Embryonic facial prominence (tissue), 1 donor: Measurements from ENCODE around the gene CRYBB1.

Source experiments
- DNase-seq: peaks from one replicate; pipeline ENCODE4 v3.0.0-alpha.2; 2016; ENCODE audit errors: extremely low spot score

CRYBB1 gene

DNA sequence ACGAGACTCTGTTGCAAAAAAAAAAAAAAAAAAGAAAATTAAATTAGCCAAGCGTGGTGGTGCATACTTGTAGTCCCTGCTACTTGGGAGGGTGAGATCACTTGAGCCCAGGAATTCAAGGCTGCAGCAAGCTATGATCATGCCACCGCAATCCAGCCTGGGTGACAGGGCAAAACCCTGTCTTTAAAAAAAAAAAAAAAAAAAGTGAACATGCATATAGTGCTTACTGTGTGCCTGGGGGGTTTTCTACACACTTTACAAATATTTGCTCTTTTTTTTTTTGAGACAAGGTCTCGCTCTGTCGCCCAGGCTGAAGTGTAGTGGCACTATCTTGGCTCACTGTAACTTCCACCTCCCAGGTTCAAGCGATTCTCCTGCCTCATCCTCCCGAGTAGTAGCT, 40.7 kb downstream of the CRYBB1 start:
- DNase-seq = no peak

DNA sequence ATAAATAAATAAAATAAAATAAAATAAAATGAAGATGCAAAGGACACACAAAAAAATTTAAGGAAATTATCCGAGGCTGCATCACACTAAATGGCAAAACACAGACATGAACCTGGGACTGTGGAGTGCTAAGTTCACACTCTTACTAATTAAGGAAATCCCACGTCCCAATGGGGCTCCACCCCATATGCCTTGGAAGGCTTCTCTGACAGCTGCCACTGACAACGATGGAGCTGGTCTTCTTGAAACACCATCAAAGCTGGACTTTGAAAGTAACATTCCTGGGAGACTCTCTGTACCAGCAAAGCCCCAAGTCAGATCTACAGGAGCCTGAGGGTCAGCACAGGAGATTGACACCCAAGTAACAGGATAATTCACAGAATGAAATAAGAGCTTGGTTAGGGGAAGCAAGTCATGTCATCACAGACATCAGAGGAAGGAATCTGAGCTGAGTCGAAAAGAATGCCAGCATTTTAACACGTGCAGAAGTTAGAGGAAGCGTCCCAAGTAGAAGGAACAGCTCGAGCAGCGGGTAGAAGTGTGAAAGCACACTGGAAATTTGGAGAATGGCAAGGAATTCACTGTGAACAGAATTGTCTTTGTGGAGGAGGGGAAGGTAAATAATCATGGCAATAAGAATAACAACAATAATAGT, 41.7 kb downstream of the CRYBB1 start:
- DNase-seq = no peak

DNA sequence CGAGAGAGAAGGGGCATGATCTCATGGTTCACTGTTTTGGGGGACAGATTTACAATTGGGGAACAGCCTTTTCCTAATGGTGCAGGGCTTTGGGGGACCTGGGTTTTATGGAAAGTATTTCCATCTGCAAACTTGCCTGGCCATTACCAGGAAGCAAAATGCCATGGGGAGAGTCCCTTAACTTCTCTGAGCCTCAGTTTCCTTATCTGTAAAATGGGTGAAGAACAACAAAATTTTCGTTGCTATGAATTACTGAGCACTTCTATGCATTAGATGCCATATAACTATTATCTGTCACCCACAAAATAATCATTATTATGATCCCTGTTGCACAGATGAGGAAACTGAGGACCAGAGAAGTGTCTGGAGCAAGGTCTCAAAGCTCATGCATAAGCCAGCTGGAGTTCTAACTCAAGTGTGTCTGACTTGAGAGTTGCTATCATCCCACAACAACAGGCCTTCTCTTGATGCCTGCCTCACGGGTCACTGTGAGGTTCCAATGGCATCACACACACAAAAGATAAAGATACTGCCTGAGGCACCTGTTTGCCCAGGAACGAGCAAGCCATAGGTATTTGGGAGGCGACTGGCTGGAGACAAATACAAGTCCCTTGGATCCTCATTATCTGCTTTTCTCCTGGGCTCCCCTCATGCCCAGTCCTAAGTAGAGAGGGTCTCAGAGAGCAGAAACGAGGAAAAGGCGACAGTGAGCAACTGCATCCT, 43.7 kb downstream of the CRYBB1 start:
- DNase-seq = no peak

DNA sequence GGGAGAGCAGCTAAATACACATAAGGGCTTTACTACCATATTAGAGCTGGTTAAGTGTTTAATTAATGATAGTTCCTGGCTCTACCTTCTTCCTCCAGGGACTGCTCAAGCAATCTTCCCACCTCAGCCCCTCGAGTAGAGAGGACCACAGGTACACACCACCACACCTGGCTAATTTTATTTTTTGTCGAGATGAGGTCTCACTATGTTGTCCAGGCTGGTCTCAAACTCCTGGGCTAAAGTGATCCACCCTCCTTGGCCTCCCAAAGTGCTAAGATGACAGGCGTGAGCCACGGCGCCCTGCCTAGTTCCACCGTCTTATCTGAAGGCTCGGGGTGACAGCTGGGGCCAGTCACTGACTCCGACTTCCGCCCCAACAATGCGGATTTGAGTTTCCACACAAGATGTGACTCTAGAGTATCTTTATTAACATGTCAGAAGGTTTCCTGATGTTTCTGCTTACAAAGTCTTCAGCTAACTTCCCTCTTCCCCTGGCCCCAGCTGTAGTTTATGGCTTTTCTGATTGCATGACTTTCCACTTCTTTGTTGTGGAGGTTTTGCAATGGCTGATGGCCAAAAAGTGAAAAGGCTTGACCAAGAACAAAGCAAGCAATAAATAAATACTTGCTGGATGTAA, 44.7 kb downstream of the CRYBB1 start:
- no peak for DNase-seq

DNA sequence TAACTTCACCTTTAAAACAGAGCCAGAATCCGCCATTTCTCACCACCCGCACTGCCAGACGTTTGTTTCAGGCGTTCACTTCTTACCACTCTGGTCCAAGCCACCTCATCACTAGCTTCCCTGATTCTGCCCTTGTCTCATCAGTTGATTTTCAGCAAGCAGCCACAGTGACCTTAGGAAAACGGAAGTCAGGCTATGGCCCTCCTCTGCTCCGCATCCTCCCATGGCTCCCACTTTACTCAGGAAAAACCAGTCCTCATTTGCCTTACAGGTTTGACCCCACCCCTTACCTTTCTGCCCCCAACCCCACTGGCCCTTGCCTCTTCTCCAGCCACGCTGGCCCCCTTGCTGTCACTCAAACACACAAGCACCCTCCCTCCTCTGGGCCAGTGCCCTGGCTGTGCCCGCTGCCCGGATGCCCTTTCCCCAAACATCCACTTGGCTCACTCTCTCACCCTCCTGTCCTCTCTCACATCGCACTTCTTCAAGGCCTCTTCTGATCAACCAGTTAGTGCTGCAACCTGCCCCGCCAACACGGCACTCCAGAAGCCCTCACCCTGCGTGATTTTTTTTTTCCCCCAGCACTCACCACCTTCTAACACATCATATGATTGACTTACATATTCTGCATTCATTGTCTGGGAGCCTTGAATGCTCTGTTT, 46.8 kb downstream of the CRYBB1 start:
- no peak for DNase-seq

DNA sequence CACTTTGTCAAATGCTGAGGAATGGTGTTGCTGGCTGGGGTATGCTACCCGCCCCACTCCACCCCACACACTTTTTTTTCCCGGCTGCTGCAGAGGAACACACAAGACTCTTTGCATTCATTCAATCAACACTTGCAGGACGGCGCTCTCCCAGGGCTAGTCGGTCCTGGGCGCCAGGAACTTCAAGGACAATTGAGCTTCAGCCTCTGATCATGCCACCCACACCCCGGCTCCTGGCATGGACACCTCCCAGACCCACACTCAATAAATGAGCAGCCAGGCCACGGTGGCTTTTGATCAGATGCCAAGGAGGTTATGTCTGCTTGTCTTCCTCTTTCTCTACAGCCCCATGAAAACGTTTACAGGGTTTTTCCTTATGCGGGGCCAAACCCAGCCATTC, 47.7 kb downstream of the CRYBB1 start:
- DNase-seq = no peak

DNA sequence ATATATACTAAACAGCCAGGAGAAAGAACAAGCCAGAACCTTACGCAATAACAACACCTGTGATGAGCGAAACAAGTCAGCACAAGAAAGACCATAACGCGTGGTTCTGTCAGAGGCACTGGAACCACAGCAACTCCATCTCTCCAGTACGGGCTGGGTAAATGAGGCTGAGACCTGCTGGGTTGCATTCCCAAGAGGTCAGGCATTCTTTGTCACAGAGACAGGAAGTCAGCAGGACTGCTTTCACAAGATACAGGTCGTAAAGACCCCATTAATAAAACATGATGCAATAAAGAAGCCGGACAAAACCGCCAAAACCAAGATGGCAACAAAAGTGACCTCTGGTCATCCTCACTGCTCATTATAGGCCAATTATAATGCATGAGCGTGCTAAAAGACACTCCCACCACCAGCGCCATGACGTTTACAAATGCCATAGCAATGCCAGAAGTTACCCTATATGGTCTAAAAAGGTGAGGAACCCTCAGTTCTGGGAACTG, 49.6 kb downstream of the CRYBB1 start:
- no peak for DNase-seq

DNA sequence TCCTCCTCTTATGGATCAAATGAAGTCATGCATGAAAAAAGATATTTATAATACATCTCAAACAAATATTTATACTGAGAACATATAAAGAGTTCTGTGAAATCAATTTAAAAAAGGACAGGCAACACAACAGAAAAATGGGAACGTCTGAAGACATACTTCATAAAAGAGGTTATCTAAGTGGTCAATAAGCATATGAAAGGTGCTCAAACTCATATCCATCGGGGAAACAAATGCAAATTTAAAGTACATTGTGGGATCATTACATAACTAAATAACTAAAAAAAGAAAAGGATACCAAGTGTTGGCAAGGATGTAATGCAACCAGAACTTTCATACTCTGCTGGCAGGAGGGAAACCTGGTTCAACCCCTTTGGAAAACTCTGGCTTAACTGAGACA, 50.2 kb downstream of the CRYBB1 start:
- DNase-seq = no peak

DNA sequence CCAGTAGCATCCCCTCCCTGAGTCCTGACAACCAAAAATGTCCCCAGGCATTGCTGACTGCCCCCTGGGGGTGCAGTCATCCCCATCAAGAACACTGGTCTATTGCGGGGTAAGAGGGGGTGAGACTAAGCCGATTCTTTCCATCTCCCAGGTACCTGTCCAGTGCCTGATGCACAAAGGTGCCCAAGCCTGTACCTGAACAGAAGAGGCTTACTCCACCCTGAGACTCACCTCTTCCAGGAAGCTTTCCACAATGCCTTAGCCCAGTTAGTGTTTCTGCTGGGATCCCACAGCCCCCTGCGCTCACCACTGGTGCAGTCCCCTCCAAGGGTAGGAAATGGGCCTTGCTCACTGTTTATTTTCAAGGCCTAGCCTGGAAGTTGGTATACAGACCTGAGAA, 50.8 kb downstream of the CRYBB1 start:
- no peak for DNase-seq

DNA sequence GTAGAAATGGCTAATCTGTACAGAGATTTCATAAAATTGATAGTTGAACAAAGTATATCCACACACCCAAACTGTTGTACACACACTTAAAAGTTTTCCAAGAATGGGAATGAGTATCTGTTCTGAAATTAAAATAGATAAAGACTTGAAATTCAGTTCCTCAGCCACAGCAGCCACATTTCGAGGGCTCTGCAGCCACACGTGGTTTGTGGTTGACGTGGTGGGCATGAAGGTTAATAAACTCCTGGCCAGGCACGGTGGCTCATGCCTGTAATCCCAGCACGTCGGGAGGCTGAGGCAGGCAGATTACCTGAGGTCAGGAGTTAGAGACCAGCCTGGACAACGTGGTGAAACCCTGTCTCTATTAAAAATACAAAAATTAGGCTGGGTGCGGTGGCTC, 51.9 kb downstream of the CRYBB1 start:
- DNase-seq = no peak

DNA sequence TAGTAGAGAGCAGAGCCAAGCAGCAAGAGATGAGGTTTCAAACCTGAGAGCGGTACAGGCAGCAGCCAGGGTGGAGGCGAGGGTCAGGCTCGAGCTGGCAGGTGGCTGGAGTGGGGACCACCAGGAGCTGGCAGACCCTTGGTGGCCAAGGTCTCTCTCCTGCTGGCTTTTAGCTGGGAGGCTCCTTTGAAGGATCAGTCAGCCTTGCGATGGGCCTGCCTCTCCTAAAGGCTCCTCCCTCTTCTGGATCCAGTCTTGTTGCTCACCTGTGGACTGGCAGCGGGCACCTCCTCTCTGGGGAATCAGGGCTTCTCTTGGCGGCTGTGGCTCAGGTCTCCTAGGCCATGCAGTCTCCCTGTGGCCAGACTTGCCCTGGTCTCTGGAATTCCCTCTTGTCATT, 52.6 kb downstream of the CRYBB1 start:
- no peak for DNase-seq

DNA sequence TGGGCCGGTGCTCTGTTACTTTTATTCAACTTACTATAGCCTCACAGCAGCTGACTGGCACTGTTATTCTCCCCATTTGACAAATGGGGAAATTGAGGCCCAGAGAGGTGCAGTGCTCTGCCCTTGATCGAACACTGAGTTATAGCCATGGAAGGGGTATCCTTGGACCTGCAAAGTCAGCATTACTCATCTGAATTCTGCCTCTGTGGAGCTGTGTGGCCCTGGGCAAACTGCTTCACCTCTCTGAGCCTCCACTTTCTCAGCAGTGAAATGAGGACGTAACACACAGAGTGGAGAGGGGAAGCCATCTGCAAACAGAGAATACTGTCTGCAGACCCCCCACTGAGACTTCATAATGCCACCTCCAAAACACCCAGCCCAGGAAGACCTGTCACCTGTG, 53.2 kb downstream of the CRYBB1 start:
- DNase-seq = no peak

DNA sequence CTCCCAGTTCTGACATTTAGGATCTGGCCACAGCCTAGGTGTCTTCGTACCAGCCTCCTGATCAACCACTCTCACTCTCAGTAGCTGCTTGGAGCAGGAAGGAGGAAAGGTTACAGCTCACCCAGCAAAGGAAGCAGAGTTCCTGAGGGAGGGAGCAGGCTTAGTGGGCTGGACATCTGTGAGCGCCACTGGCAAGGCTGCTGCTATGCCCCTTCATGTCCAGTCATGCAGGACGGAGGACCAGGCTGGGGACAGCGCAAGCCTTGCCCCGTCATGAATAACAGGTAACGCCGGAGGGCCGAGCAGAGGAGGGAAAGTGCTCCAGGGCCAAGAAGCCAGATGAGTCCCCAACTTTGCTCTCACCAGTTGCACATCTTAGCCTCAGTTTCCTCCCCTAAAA, 53.6 kb downstream of the CRYBB1 start:
- no peak for DNase-seq

DNA sequence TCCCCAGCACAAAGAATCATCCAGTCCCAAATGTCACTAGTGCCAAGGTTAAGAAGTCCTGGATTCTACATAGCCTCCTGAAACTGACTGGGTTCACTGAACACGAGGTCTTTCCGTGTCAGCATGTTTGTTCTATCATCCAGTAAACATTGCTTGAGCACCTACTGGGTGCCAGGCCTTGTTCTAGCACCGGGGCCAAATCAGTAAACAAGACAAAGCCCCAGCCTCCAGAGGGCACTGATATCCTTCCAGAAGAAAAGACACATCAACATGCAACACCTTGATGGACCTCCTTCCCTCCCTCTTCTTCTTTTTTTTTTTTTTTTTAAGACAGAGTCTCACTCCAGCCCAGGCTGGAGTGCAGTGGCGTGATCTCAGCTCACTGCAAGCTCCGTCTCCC, 54.8 kb downstream of the CRYBB1 start:
- DNase-seq = no peak

DNA sequence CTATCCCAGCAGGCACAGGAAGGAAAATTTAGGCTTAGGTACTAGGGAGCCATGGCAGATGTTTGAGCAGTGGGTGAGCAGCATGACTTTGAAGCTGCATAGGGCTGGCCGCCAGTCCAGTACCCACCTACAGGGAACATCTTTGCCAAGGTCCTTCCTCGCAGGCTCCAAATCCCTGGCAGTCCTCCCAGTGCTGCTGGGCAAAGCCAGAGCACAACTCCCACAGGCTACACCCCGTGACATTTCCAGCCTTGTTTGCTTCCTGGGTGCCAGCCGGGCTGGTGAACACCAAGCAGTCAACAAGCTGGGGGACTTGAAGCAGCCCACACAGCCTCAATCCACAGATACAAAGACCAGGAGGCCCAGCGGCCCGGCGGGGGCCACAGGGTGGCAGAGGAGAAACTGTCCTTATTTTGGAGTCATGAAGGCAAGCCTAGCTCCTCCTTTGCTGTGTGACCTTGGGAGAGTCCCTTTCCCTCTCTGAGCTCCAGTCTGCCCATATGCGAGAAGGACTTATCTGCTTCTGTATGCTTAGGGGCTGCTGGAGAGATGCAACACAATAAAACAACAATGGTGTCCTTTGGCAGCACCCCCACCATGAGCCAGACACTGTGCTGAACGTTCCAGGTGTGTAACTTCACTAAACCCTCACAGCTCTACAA, 55.9 kb downstream of the CRYBB1 start:
- DNase-seq = no peak

DNA sequence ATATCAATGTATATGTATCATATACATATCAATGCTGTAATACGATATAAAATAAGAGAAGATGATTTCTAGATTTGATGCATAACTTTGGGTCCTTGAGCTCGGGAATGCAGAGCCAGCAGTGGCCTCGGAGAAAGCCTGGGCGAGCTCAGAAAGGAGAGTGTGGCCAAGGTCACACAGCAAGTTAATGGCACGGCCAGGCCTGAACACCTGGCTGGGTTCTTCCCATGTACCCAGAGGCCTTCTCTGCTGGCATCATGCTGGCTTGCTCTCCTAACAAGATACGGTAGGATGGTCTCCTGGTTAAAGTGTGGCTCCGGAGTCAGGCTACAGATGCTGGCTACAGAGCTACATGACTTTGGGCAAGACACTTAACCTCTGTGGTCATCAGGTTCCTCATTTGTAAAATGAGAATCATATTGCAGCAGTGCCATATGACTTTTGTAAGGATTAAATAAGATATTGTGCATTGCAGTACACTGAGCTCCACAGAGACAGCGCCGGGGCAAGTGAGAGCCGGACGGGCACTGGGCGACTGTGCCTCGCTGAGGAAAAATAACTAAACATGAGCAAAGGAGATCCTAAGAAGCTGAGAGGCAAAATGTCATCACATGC, 57.8 kb downstream of the CRYBB1 start:
- DNase-seq = no peak

DNA sequence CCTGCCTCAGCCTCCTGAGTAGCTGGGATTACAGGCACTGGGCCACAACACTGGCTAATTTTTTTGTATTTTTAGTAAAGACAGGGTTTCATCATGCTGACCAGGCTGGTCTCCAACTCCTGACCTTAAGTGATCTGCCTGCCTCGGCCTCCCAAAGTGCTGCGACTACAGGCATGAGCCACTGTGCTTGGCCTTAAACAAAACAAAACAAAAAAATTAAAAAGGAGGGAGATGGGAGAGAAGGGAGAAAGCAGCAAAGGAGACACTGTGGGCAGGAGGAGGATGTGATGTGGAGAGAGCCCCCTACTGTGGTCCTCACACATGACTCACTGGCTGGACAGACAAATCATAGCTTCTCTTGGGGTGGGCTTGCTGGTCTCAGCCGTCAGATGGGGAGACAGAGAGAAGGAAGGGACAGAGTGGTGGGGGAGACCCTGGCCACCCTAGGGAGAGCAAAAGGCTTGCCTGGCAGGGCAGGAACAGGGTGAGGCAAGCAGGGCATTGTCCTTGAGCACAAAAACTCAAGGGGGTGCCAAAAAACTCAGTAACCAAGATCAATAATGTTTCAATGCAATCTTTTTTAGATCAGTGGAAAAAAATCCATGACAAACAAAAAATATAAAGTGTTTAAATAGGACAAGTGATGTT, 59.5 kb downstream of the CRYBB1 start:
- DNase-seq = no peak

DNA sequence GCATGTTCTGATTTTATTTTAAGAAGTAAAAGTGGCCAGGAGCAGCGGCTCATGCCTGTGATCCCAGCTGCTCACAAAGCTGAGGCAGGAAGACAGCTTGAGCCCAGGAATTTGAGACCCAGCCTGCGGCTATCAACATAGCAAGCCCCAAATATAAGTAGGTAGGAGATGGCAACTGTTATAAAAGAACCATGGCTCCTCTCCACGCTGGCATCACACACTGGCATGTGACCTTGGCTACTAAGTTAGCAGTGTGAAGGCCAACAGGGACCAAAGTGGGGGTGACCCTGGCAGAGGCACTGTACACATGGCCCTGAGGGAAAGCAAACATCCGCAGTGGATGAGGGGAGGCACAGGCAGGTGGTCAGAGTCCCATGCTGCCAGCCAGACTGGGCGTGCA, 60.9 kb downstream of the CRYBB1 start:
- no peak for DNase-seq

DNA sequence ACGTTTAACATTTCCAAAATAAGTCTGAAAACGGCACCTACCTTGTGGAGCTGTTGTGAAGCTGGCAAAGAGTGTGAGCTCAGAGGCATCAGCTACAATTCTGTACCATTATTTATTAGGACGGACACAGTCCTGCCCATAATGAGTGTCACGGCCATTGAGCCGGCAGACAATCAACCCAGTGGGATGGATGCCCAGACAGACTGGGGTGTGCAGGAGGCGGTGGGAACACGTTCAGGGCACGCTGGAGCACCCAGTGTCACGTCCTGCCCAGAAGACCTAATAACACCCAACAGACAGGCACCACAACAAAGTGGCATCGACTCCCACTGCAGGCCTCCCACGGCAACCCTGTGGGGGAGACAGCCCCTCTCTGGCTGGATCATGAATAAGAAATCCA, 62.3 kb downstream of the CRYBB1 start:
- no peak for DNase-seq

DNA sequence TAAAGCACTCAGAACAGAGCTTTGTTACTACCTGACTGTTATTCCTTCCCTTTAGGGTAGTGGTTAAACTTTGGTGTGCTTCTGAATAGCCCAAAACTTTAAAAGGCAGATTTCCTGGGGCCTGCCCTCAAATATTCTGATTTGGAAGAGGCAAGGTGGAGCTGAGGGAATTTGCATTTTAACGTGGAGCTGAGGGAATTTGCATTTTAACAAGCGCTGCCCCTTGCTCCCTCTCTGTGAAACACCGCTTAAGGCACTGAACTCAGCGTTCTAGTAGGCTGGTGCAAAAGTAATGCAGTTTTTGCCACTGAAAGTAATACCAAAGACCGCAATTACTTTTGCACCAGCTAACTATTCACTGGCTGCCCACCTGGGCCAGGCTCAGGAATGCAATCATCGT, 62.9 kb downstream of the CRYBB1 start:
- no peak for DNase-seq
